ENCODE measurements around the gene ZNF595. TPM values are rescaled to one million over a fixed set of nuclear protein-coding genes. Genes with fewer than 3 reads are reported as not detected.
"Not testable (repeated sequence)": the region's sequence is repeated elsewhere in the genome, so short reads cannot be mapped to it uniquely, and the experiment has no call there.

Gene ZNF595
- total and polyA plus RNA-seq, 5 donors: 4.4 to 21.6 (median 9.1) TPM

GRCh38 chr4:123922-124274, 70.8 kb downstream of the ZNF595 start:
- DNase-seq; ATAC-seq; H3K9me3 ChIP-seq (ENCODE audit: control insufficient read depth, low read length); H3K27me3 ChIP-seq (ENCODE audit: control insufficient read depth, insufficient read depth); H3K4me1 ChIP-seq (ENCODE audit: control insufficient read depth, insufficient read depth, low read length); intact Hi-C loops (cut with DNase I): not testable (repeated sequence)
- H3K4me3 ChIP-seq (ENCODE audit: low read length): peak overlapping the region; percentile 50
- WGBS: 45% methylated on average over 10 of the region's 10 CpGs
- peak overlapping the region; percentile 82 for H3K27ac ChIP-seq (ENCODE audit: low read length)

GRCh38 chr4:124275-125081, 71.4 kb downstream of the ZNF595 start, which contains the start of gene ZNF718:
Gene ZNF718 (plus strand): TSS chr4:124501. CDS start chr4:124671, 170 bp downstream.
- WGBS: under 1% methylated on average over 44 of the region's 44 CpGs
- peak within 1 kb of the TSS; percentile 98 for H3K27ac ChIP-seq (ENCODE audit: low read length)
- no peaks in the 10 kb centered on the region for H3K4me1 ChIP-seq (ENCODE audit: control insufficient read depth, insufficient read depth, low read length)
- peak within 1 kb of the TSS; percentile 50 for H3K4me3 ChIP-seq (ENCODE audit: low read length)
- DNase-seq (peak; percentile 92 to 96 (median 95)), ATAC-seq (peak; percentile 100)
- intact Hi-C loops (cut with DNase I): no loop called here
- no peaks in the 10 kb centered on the region for H3K27me3 ChIP-seq (ENCODE audit: control insufficient read depth, insufficient read depth)
- H3K9me3 ChIP-seq (ENCODE audit: control insufficient read depth, low read length): no peaks in the 10 kb centered on the region

- Histone ChIP-seq H3K9me3 (ENCODE audit: control insufficient read depth, low read length) (no peaks in the 10 kb centered on the region), H3K4me3 (ENCODE audit: low read length) (peak overlapping the region; percentile 50), H3K4me1 (ENCODE audit: control insufficient read depth, insufficient read depth, low read length) (no peaks in the 10 kb centered on the region), H3K27me3 (ENCODE audit: control insufficient read depth, insufficient read depth) (no peaks in the 10 kb centered on the region), H3K27ac (ENCODE audit: low read length) (peak overlapping the region; percentile 98)
- DNase-seq: peak; percentile 26 to 62 (median 60)
- intact Hi-C loops (cut with DNase I): no loop called here
- WGBS: 1% methylated on average over 30 of the region's 30 CpGs
- peak; percentile 37 to 42 for ATAC-seq
Observed at GRCh38 chr4:125091-125771, 72.1 kb downstream of the ZNF595 start.

- WGBS: 54% methylated on average over 5 of the region's 5 CpGs
- H3K4me3 ChIP-seq (ENCODE audit: low read length): peak overlapping the region; percentile 50
- no peak overlapping the region for H3K27ac ChIP-seq (ENCODE audit: low read length)
- no peaks in the 10 kb centered on the region for H3K9me3 ChIP-seq (ENCODE audit: control insufficient read depth, low read length)
- no peaks in the 10 kb centered on the region for H3K4me1 ChIP-seq (ENCODE audit: control insufficient read depth, insufficient read depth, low read length)
- intact Hi-C loops (cut with DNase I): no loop called here
- no peaks in the 10 kb centered on the region for H3K27me3 ChIP-seq (ENCODE audit: control insufficient read depth, insufficient read depth)
- ATAC-seq (no peak), DNase-seq (no peak)
Observed at GRCh38 chr4:125833-126232, 72.7 kb downstream of the ZNF595 start.

- no peak overlapping the region for H3K4me3 ChIP-seq (ENCODE audit: low read length)
- intact Hi-C loops (cut with DNase I): no loop called here
- DNase-seq (no peak), ATAC-seq (no peak)
- H3K4me1 ChIP-seq (ENCODE audit: control insufficient read depth, insufficient read depth, low read length): no peaks in the 10 kb centered on the region
- WGBS: no CpG with 5 or more reads among the region's 1 CpG
- no peaks in the 10 kb centered on the region for H3K27me3 ChIP-seq (ENCODE audit: control insufficient read depth, insufficient read depth)
- H3K9me3 ChIP-seq (ENCODE audit: control insufficient read depth, low read length): peaks cover 4% of the 10 kb centered on the region
- no peak overlapping the region for H3K27ac ChIP-seq (ENCODE audit: low read length)
Observed at GRCh38 chr4:132483-132882, 79.4 kb downstream of the ZNF595 start.

Other genes starting within 250 kb of the ZNF595 start
- 1 to 10 TPM; 3.6 to 7.9 (median 5.0) TPM for gene ZNF718, start 71.2 kb downstream of the ZNF595 start, total RNA-seq
- gene ZNF718, start 71.2 kb downstream of the ZNF595 start, polyA plus RNA-seq: 1.7 TPM